NT2/D1 (cell line): Measurements from ENCODE around the gene ZAR1L.

Experiments used
- DNase-seq: peaks from one replicate; pipeline ENCODE4 v3.0.0-alpha.2; 2011; ENCODE audit warnings: low read depth, low spot score
- H3K27me3 ChIP-seq: 2 replicates; pipeline ENCODE4 v1.6.0; 2011; ENCODE audit warnings: mild to moderate bottlenecking; ENCODE audit not compliant: insufficient read length, insufficient read depth
- H3K36me3 ChIP-seq: 2 replicates; pipeline ENCODE4 v1.6.1; 2011; ENCODE audit warnings: mild to moderate bottlenecking, low read length, mixed read lengths; ENCODE audit not compliant: insufficient read depth, insufficient read length
- H3K4me1 ChIP-seq: 2 replicates; pipeline ENCODE4 v1.5.1; 2011; ENCODE audit not compliant: insufficient read depth, insufficient read length
- H3K4me3 ChIP-seq: 2 replicates; pipeline ENCODE4 v1.5.1; 2011; ENCODE audit warnings: low read depth; ENCODE audit not compliant: insufficient read length
- H3K9ac ChIP-seq: 2 replicates; pipeline ENCODE4 v1.6.0; 2011; ENCODE audit warnings: low read depth; ENCODE audit not compliant: insufficient read length
- H3K9me3 ChIP-seq: 2 replicates; pipeline ENCODE4 v1.5.1; 2011; ENCODE audit warnings: mild to moderate bottlenecking, low read length; ENCODE audit not compliant: insufficient read depth
- SUZ12 ChIP-seq: IDR thresholded peaks from 2 replicates; pipeline ENCODE4 v1.6.1; 2011; ENCODE audit not compliant: insufficient read length, insufficient read depth; ENCODE audit errors: extremely low read depth
- YY1 ChIP-seq: IDR thresholded peaks from 2 replicates; pipeline ENCODE4 v1.6.1; 2011; ENCODE audit not compliant: insufficient read length, insufficient read depth
- ZNF274 ChIP-seq: IDR thresholded peaks from 2 replicates; pipeline ENCODE4 v1.6.1; 2011; ENCODE audit warnings: mild to moderate bottlenecking, low read depth, low read length

The ZAR1L gene

DNA sequence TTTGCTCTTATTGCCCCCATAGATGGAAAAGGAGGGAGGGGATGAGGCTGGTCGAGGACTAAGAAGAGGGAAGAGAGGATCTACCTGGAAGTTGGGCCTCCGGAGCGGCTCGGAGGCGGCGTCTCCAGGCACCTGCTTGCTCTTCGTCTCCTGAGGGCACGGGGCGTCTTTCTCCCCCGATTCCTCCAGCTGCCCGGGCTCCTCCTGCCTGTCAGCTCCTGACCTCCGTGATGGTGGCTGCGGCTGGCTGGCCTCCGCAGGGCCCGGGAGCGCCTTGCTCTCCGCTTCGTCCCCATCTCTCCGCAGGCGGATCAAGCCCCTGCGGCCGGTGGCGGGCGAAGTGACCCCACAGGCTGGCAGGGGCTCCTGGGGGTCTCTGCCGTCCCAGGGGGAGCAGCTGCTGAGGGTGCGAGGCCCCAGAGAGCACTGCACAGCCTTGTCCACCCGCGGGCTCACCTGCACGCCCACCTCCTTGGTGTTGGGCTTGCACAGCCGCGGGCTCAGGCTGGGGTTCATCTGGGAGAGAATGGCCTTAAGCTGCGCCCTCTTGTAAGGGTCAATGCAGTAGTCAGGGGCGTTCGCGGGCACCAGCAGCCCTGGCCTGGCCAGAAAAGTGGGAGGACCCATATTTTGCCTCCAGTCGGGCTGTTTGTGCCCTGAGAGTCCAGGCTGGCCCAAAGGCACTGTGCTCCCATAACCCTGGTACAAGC, 3.8 kb downstream of the ZAR1L start:
- no peaks in the 10 kb centered on the region for H3K27me3 ChIP-seq
- no peak overlapping the region for H3K9ac ChIP-seq
- no peak for TF ChIP-seq ZNF274
- no peak for TF ChIP-seq YY1
- TF ChIP-seq SUZ12 = no peak
- H3K4me3 ChIP-seq = no peak overlapping the region
- no peak for DNase-seq
- H3K9me3 ChIP-seq = no peaks in the 10 kb centered on the region
- H3K4me1 ChIP-seq = no peaks in the 10 kb centered on the region
- H3K36me3 ChIP-seq = no peaks in the 10 kb centered on the region

DNA sequence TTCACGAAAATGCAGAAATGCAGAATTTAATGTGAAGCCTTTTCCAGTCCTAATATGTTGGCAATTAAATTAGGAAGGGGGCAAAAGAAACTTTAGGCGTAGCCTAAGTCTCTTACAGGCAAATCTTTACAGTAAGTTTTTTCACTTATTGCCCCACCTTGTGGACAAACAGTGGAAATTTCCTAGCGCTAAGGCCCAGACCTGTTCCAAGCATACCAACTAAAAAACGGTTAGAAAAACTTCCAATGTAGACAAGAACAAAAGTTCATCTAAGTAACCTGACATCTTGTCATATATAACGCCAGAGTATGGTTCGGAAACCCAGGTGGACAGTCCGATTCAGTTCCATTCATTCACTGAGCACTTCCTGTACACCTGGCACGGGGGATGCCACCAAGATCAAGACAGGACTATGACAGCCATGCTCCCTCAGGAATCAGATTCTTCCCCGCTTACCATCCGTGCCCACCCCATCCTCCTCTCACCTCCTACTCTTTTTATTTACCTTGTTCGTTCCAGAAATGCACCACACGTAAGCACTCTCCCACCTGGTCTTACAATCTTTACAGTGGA, 4.9 kb downstream of the ZAR1L start:
- no peak for DNase-seq
- H3K4me3 ChIP-seq = no peak overlapping the region
- H3K4me1 ChIP-seq = no peaks in the 10 kb centered on the region
- H3K9ac ChIP-seq = peak overlapping the region; percentile 50
- TF ChIP-seq YY1 (no peak), SUZ12 (no peak), ZNF274 (no peak)
- H3K36me3 ChIP-seq = no peaks in the 10 kb centered on the region
- no peaks in the 10 kb centered on the region for H3K27me3 ChIP-seq
- no peaks in the 10 kb centered on the region for H3K9me3 ChIP-seq

- no peak overlapping the region for H3K4me3 ChIP-seq
- H3K36me3 ChIP-seq = no peaks in the 10 kb centered on the region
- no peak for TF ChIP-seq ZNF274
- TF ChIP-seq YY1 = no peak
- TF ChIP-seq SUZ12 = no peak
- DNase-seq = no peak
- no peaks in the 10 kb centered on the region for H3K4me1 ChIP-seq
- H3K27me3 ChIP-seq = no peaks in the 10 kb centered on the region
- no peak overlapping the region for H3K9ac ChIP-seq
- H3K9me3 ChIP-seq = no peaks in the 10 kb centered on the region
These were observed 5.6 kb downstream of the ZAR1L start for GRCh38 chr13:32309312-32310133.

- H3K36me3 ChIP-seq = no peaks in the 10 kb centered on the region
- H3K9ac ChIP-seq = no peak overlapping the region
- H3K4me3 ChIP-seq = no peak overlapping the region
- H3K27me3 ChIP-seq = no peaks in the 10 kb centered on the region
- H3K4me1 ChIP-seq = no peaks in the 10 kb centered on the region
- no peak for DNase-seq
- TF ChIP-seq YY1 (no peak), ZNF274 (no peak), SUZ12 (no peak)
- H3K9me3 ChIP-seq = no peaks in the 10 kb centered on the region
These were observed 9.5 kb downstream of the ZAR1L start for GRCh38 chr13:32305646-32306045.

DNA sequence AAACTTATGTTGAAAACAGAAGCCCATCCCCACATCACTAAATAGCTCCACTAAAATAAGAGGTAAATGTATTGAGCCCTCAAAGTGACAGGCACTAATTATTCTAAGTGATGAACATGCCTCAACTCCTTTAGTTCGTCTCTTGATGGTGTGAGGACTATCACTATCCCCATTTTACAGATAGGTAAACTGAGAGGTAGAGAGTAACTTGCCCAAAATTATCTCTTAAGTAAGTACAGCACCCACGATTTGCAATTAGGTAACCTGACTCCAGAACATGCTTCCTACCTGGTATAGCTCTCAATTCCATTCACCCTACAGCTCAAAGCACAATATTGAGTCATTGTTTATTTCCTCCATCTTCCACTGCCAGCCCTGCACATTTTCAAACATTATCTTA, 12.7 kb downstream of the ZAR1L start:
- H3K9ac ChIP-seq = no peak overlapping the region
- H3K27me3 ChIP-seq = no peaks in the 10 kb centered on the region
- no peaks in the 10 kb centered on the region for H3K4me1 ChIP-seq
- DNase-seq = no peak
- no peaks in the 10 kb centered on the region for H3K9me3 ChIP-seq
- no peak overlapping the region for H3K4me3 ChIP-seq
- TF ChIP-seq ZNF274 (no peak), SUZ12 (no peak), YY1 (no peak)
- no peaks in the 10 kb centered on the region for H3K36me3 ChIP-seq

GRCh38 chr13:32300920-32301319, 14.2 kb downstream of the ZAR1L start:
- H3K4me3 ChIP-seq = no peak overlapping the region
- DNase-seq = no peak
- H3K9ac ChIP-seq = no peak overlapping the region
- no peaks in the 10 kb centered on the region for H3K36me3 ChIP-seq
- H3K9me3 ChIP-seq = no peaks in the 10 kb centered on the region
- no peaks in the 10 kb centered on the region for H3K4me1 ChIP-seq
- no peaks in the 10 kb centered on the region for H3K27me3 ChIP-seq
- no peak for TF ChIP-seq SUZ12
- no peak for TF ChIP-seq ZNF274
- no peak for TF ChIP-seq YY1

DNA sequence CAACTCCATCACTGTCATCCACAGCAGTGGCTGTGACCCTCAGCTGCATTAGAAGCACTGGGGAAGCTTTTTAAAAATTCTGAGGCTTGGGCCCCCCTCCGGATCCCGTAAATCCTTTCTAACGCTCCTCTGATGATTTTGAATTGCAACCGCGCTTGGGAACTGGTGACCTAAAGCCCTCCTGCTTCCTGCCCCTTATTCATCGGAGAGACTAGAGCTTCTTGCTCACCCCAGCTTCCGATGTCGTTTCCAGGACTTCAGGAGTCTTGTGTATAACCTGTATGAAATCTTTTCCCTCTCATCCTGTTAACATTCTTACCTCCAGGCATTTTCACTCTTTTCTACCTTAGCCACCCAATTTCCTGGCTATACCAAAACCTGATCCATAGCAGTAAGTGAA, 14.8 kb downstream of the ZAR1L start:
- no peaks in the 10 kb centered on the region for H3K4me1 ChIP-seq
- no peak for DNase-seq

More for the DNA sequence above, 14.8 kb downstream of the ZAR1L start:
- TF ChIP-seq ZNF274 (no peak), YY1 (no peak), SUZ12 (no peak)
- Histone ChIP-seq H3K4me3 (no peak overlapping the region), H3K9me3 (no peaks in the 10 kb centered on the region), H3K27me3 (no peaks in the 10 kb centered on the region), H3K9ac (no peak overlapping the region), H3K36me3 (no peaks in the 10 kb centered on the region)
